Measurements from ENCODE around the gene CSNK2A1. TPM values are rescaled to one million over a fixed set of nuclear protein-coding genes. Genes with fewer than 3 reads are reported as not detected.

Gene CSNK2A1
- total RNA-seq, 1 donor from 2014 or later, result 214 TPM

- no peak for TF ChIP-seq CTCF (IDR thresholded peaks at IDR 0.05; ENCODE audit: partially characterized antibody, unreplicated experiment)
- Mint-ChIP-seq H3K4me1 (ENCODE audit: low read depth, unreplicated experiment) (peaks cover 9% of the 10 kb centered on the region), H3K4me3 (ENCODE audit: unreplicated experiment) (no peak overlapping the region), H3K27ac (ENCODE audit: unreplicated experiment) (no peak overlapping the region), H3K9me3 (ENCODE audit: unreplicated experiment) (peaks cover 8% of the 10 kb centered on the region), H3K36me3 (ENCODE audit: unreplicated experiment) (peaks cover 4% of the 10 kb centered on the region), H3K27me3 (ENCODE audit: unreplicated experiment) (peaks cover 3% of the 10 kb centered on the region)
- no peak for DNase-seq
Measured at GRCh38 chr20:428658-429200, 114.9 kb downstream of the CSNK2A1 start.

GRCh38 chr20:427849-428657 is 115.5 kb downstream of the CSNK2A1 start:
- Mint-ChIP-seq H3K36me3 (ENCODE audit: unreplicated experiment) (peaks cover 4% of the 10 kb centered on the region), H3K4me3 (ENCODE audit: unreplicated experiment) (no peak overlapping the region), H3K27me3 (ENCODE audit: unreplicated experiment) (no peaks in the 10 kb centered on the region), H3K9me3 (ENCODE audit: unreplicated experiment) (peaks cover 8% of the 10 kb centered on the region), H3K4me1 (ENCODE audit: low read depth, unreplicated experiment) (peaks cover 7% of the 10 kb centered on the region), H3K27ac (ENCODE audit: unreplicated experiment) (no peak overlapping the region)
- DNase-seq, result no peak
- no peak for TF ChIP-seq CTCF (IDR thresholded peaks at IDR 0.05; ENCODE audit: partially characterized antibody, unreplicated experiment)

- Mint-ChIP-seq H3K27ac (ENCODE audit: unreplicated experiment) (no peak overlapping the region), H3K4me3 (ENCODE audit: unreplicated experiment) (no peak overlapping the region), H3K27me3 (ENCODE audit: unreplicated experiment) (no peaks in the 10 kb centered on the region), H3K9me3 (ENCODE audit: unreplicated experiment) (peaks cover 8% of the 10 kb centered on the region), H3K36me3 (ENCODE audit: unreplicated experiment) (peaks cover 4% of the 10 kb centered on the region), H3K4me1 (ENCODE audit: low read depth, unreplicated experiment) (peaks cover 7% of the 10 kb centered on the region)
- no peak for DNase-seq
- no peak for TF ChIP-seq CTCF (IDR thresholded peaks at IDR 0.05; ENCODE audit: partially characterized antibody, unreplicated experiment)
Measured at GRCh38 chr20:427401-427800, 116.2 kb downstream of the CSNK2A1 start.

DNA sequence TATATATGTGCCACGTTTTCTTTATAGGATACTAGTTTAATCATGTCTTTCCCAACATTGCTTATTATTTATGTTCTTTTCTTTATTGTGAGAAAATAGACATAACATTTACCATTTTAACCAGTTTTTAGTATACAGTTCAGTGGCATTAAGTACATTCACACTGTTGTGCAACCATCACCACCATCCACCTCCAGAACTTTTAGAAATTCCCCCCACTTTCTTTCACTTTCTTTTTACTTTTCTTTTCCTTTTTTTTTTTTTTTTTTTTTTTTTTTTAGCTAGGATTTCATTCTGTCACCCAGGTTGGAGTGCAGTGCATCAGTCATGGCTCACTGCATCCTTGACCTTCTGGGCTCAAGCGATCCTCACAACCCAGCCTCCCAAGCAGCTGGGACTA is 117.0 kb downstream of the CSNK2A1 start:
- TF ChIP-seq CTCF (IDR thresholded peaks at IDR 0.05; ENCODE audit: partially characterized antibody, unreplicated experiment), result no peak
- H3K9me3 Mint-ChIP-seq (ENCODE audit: unreplicated experiment), result peaks cover 10% of the 10 kb centered on the region
- H3K36me3 Mint-ChIP-seq (ENCODE audit: unreplicated experiment), result peaks cover 4% of the 10 kb centered on the region
- H3K27me3 Mint-ChIP-seq (ENCODE audit: unreplicated experiment), result peaks cover 2% of the 10 kb centered on the region
- H3K4me3 Mint-ChIP-seq (ENCODE audit: unreplicated experiment), result no peak overlapping the region
- no peak overlapping the region for H3K27ac Mint-ChIP-seq (ENCODE audit: unreplicated experiment)
- DNase-seq, result no peak
- peaks cover 7% of the 10 kb centered on the region for H3K4me1 Mint-ChIP-seq (ENCODE audit: low read depth, unreplicated experiment)

Other genes starting within 250 kb of the CSNK2A1 start
- gene ZCCHC3, start 246.2 kb downstream of the CSNK2A1 start, total RNA-seq (ENCODE audit: unreplicated experiment), result 15.3 TPM
- gene SOX12, start 218.2 kb downstream of the CSNK2A1 start, total RNA-seq (ENCODE audit: unreplicated experiment), result 67.0 TPM
- gene NRSN2, start 196.7 kb downstream of the CSNK2A1 start, total RNA-seq (ENCODE audit: unreplicated experiment), result 89.3 TPM
- 29.3 TPM for gene TRIB3, start 163.0 kb downstream of the CSNK2A1 start, total RNA-seq (ENCODE audit: unreplicated experiment)
- 97.6 TPM for gene RBCK1, start 135.5 kb downstream of the CSNK2A1 start, total RNA-seq (ENCODE audit: unreplicated experiment)
- gene TBC1D20, start 81.3 kb downstream of the CSNK2A1 start, total RNA-seq (ENCODE audit: unreplicated experiment), result 39.6 TPM
- gene TCF15, start 66.5 kb upstream of the CSNK2A1 start, total RNA-seq (ENCODE audit: unreplicated experiment), result 19.7 TPM
- gene SRXN1, start 109.4 kb upstream of the CSNK2A1 start, total RNA-seq (ENCODE audit: unreplicated experiment), result 6.3 TPM
- 28.0 TPM for gene SCRT2, start 132.0 kb upstream of the CSNK2A1 start, total RNA-seq (ENCODE audit: unreplicated experiment)
- gene SLC52A3, start 224.7 kb upstream of the CSNK2A1 start, total RNA-seq (ENCODE audit: unreplicated experiment), result not detected